ENCODE data around the gene BAHCC1. TPM values are rescaled to one million over a fixed set of nuclear protein-coding genes. Genes with fewer than 3 reads are reported as not detected.

Gene BAHCC1
- total and polyA plus RNA-seq, 2 donors (not counting 1 experiment from before 2014, with no cell fraction given), result 1.8 to 7.3 TPM

- Histone ChIP-seq H3K79me2 (ENCODE audit: control insufficient read depth, insufficient read depth, low read length) (peaks cover 2% of the 10 kb centered on the region), H3K9me3 (ENCODE audit: control insufficient read depth, insufficient read depth, low read depth, low read length) (no peaks in the 10 kb centered on the region), H3K4me2 (ENCODE audit: extremely low read depth, insufficient read depth, low read length) (peak overlapping the region; percentile 57), H3K4me1 (ENCODE audit: control insufficient read depth, extremely low read depth, insufficient read depth, low read length) (peaks cover 59% of the 10 kb centered on the region), H4K20me1 (ENCODE audit: control insufficient read depth, extremely low read depth, insufficient read depth, low read length) (no peaks in the 10 kb centered on the region), H3K36me3 (ENCODE audit: control insufficient read depth, insufficient read depth, low read length) (no peaks in the 10 kb centered on the region), H3K27ac (ENCODE audit: insufficient read depth, low read length) (peak overlapping the region; percentile 91), H3K27me3 (ENCODE audit: control insufficient read depth, insufficient read depth, low read length) (no peaks in the 10 kb centered on the region), H3K9ac (ENCODE audit: insufficient read depth, low read length) (peak overlapping the region; percentile 33), H2AFZ (ENCODE audit: low read length) (no peak overlapping the region), H3K4me3 (replicated peaks in 1 of 4; ENCODE audit: control extremely low read depth in 1 of 4, insufficient read depth in 1 of 4, low read depth in 3 of 4, low read length in 4 of 4) (no peak overlapping the region)
- TF ChIP-seq EZH2 (IDR thresholded peaks at IDR 0.05; ENCODE audit: low read length, missing control alignments), result no peak
- TF ChIP-seq, protein P1, sequence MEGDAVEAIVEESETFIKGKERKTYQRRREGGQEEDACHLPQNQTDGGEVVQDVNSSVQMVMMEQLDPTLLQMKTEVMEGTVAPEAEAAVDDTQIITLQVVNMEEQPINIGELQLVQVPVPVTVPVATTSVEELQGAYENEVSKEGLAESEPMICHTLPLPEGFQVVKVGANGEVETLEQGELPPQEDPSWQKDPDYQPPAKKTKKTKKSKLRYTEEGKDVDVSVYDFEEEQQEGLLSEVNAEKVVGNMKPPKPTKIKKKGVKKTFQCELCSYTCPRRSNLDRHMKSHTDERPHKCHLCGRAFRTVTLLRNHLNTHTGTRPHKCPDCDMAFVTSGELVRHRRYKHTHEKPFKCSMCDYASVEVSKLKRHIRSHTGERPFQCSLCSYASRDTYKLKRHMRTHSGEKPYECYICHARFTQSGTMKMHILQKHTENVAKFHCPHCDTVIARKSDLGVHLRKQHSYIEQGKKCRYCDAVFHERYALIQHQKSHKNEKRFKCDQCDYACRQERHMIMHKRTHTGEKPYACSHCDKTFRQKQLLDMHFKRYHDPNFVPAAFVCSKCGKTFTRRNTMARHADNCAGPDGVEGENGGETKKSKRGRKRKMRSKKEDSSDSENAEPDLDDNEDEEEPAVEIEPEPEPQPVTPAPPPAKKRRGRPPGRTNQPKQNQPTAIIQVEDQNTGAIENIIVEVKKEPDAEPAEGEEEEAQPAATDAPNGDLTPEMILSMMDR (conservative IDR thresholded peaks at IDR 0.05 in 1 of 2, IDR thresholded peaks at IDR 0.05 in 1 of 2; ENCODE audit: low read depth in 1 of 2, low read length in 2 of 2), result no peak
- DNase-seq (ENCODE audit: low read depth in 2 of 2), result peak; percentile 51 to 53
Measured at GRCh38 chr17:81418710-81419318, 23.6 kb downstream of the BAHCC1 start.

GRCh38 chr17:81419319-81419885, 24.1 kb downstream of the BAHCC1 start:
- H3K4me2 ChIP-seq (ENCODE audit: extremely low read depth, insufficient read depth, low read length), result peak overlapping the region; percentile 83
- peak overlapping the region; percentile 85 for H3K9ac ChIP-seq (ENCODE audit: insufficient read depth, low read length)
- peak overlapping the region; percentile 91 for H3K27ac ChIP-seq (ENCODE audit: insufficient read depth, low read length)
- H3K9me3 ChIP-seq (ENCODE audit: control insufficient read depth, insufficient read depth, low read depth, low read length), result no peaks in the 10 kb centered on the region
- H2AFZ ChIP-seq (ENCODE audit: low read length), result no peak overlapping the region
- peak overlapping the region in 2 of 4 experiments; percentile 17 to 27 for H3K4me3 ChIP-seq (replicated peaks in 1 of 4; ENCODE audit: control extremely low read depth in 1 of 4, insufficient read depth in 1 of 4, low read depth in 3 of 4, low read length in 4 of 4)
- no peaks in the 10 kb centered on the region for H3K27me3 ChIP-seq (ENCODE audit: control insufficient read depth, insufficient read depth, low read length)
- H4K20me1 ChIP-seq (ENCODE audit: control insufficient read depth, extremely low read depth, insufficient read depth, low read length), result no peaks in the 10 kb centered on the region
- no peak for TF ChIP-seq EZH2 (IDR thresholded peaks at IDR 0.05; ENCODE audit: low read length, missing control alignments)
- TF ChIP-seq, protein P1 (conservative IDR thresholded peaks at IDR 0.05 in 1 of 2, IDR thresholded peaks at IDR 0.05 in 1 of 2; ENCODE audit: low read depth in 1 of 2, low read length in 2 of 2), result no peak
- DNase-seq (ENCODE audit: low read depth in 2 of 2), result peak; percentile 90 to 93
- peaks cover 4% of the 10 kb centered on the region for H3K79me2 ChIP-seq (ENCODE audit: control insufficient read depth, insufficient read depth, low read length)
- H3K4me1 ChIP-seq (ENCODE audit: control insufficient read depth, extremely low read depth, insufficient read depth, low read length), result peaks cover 59% of the 10 kb centered on the region
- no peaks in the 10 kb centered on the region for H3K36me3 ChIP-seq (ENCODE audit: control insufficient read depth, insufficient read depth, low read length)

- H4K20me1 ChIP-seq (ENCODE audit: control insufficient read depth, extremely low read depth, insufficient read depth, low read length), result no peaks in the 10 kb centered on the region
- peak overlapping the region; percentile 85 for H3K9ac ChIP-seq (ENCODE audit: insufficient read depth, low read length)
- peak overlapping the region; percentile 83 for H3K4me2 ChIP-seq (ENCODE audit: extremely low read depth, insufficient read depth, low read length)
- H3K36me3 ChIP-seq (ENCODE audit: control insufficient read depth, insufficient read depth, low read length), result no peaks in the 10 kb centered on the region
- H3K4me3 ChIP-seq (replicated peaks in 1 of 4; ENCODE audit: control extremely low read depth in 1 of 4, insufficient read depth in 1 of 4, low read depth in 3 of 4, low read length in 4 of 4), result peak overlapping the region in 3 of 4 experiments; percentile 17 to 27 (median 25)
- peaks cover 8% of the 10 kb centered on the region for H3K79me2 ChIP-seq (ENCODE audit: control insufficient read depth, insufficient read depth, low read length)
- H3K4me1 ChIP-seq (ENCODE audit: control insufficient read depth, extremely low read depth, insufficient read depth, low read length), result peaks cover 59% of the 10 kb centered on the region
- H3K27ac ChIP-seq (ENCODE audit: insufficient read depth, low read length), result peak overlapping the region; percentile 91
- H3K9me3 ChIP-seq (ENCODE audit: control insufficient read depth, insufficient read depth, low read depth, low read length), result no peaks in the 10 kb centered on the region
- H2AFZ ChIP-seq (ENCODE audit: low read length), result no peak overlapping the region
- DNase-seq (ENCODE audit: low read depth in 2 of 2), result peak in 1 of 2 donors; percentile 37
- no peaks in the 10 kb centered on the region for H3K27me3 ChIP-seq (ENCODE audit: control insufficient read depth, insufficient read depth, low read length)
- TF ChIP-seq, protein P1 (conservative IDR thresholded peaks at IDR 0.05 in 1 of 2, IDR thresholded peaks at IDR 0.05 in 1 of 2; ENCODE audit: low read depth in 1 of 2, low read length in 2 of 2), result no peak
- no peak for TF ChIP-seq EZH2 (IDR thresholded peaks at IDR 0.05; ENCODE audit: low read length, missing control alignments)
Measured at GRCh38 chr17:81419886-81420768, 24.9 kb downstream of the BAHCC1 start.
